Activated T-cell treated with anti-CD3 and anti-CD28 coated beads, Interleukin-2, amount 50 U/mL, for 4 hours (primary cell): ENCODE results near the gene ATP1B2. TPM values are rescaled to one million over a fixed set of nuclear protein-coding genes. Genes with fewer than 3 reads are reported as not detected.

Experiments used
- ATAC-seq, 2 donors: fragments of 200-7000 bp; cut with Tn5 transposase; one replicate each; pipeline ENCODE4 v1.10.0; 2021
- DNase-seq: peaks from one replicate; pipeline ENCODE4 v3.0.0-alpha.2; 2020
- H3K27me3 Mint-ChIP-seq: one replicate; pipeline ENCODE4 v1.8.0; 2021; ENCODE audit warnings: low read depth, mixed read lengths
- H3K36me3 Mint-ChIP-seq: one replicate; pipeline ENCODE4 v1.8.0; 2022; ENCODE audit warnings: mixed read lengths; ENCODE audit not compliant: insufficient read depth
- H3K4me1 Mint-ChIP-seq: one replicate; pipeline ENCODE4 v1.8.0; 2021; ENCODE audit warnings: low read depth, mixed read lengths
- H3K4me3 Mint-ChIP-seq: one replicate; pipeline ENCODE4 v1.8.0; 2021; ENCODE audit warnings: mild to moderate bottlenecking, moderate library complexity, mixed read lengths
- H3K9me3 Mint-ChIP-seq: one replicate; pipeline ENCODE4 v1.8.0; 2021; ENCODE audit warnings: mixed read lengths
- total RNA-seq, 3 donors: library from RNA; stranded (reverse); gene quantifications; one replicate each; pipeline ENCODE4 v1.2.1, GENCODE V29; 2021

ATP1B2 gene
- total RNA-seq, 3 donors from 2014 or later, result 0.10 to 0.24 (median 0.13) TPM

- Mint-ChIP-seq H3K36me3 (no peaks in the 10 kb centered on the region), H3K27me3 (peaks cover 35% of the 10 kb centered on the region), H3K9me3 (no peaks in the 10 kb centered on the region), H3K4me1 (peaks cover 17% of the 10 kb centered on the region), H3K4me3 (peak overlapping the region; percentile 49)
- ATAC-seq, result no peak
- DNase-seq, result no peak
Measured at GRCh38 chr17:7651665-7652387, 1.1 kb downstream of the ATP1B2 start.

GRCh38 chr17:7652388-7653356, 1.9 kb downstream of the ATP1B2 start:
- no peak for ATAC-seq

GRCh38 chr17:7654832-7655540, 4.3 kb downstream of the ATP1B2 start:
- H3K4me1 Mint-ChIP-seq, result peaks cover 14% of the 10 kb centered on the region
- H3K4me3 Mint-ChIP-seq, result no peak overlapping the region
- DNase-seq (no peak), ATAC-seq (no peak)
- no peaks in the 10 kb centered on the region for H3K9me3 Mint-ChIP-seq
- peaks cover 17% of the 10 kb centered on the region for H3K27me3 Mint-ChIP-seq
- H3K36me3 Mint-ChIP-seq, result no peaks in the 10 kb centered on the region

More at GRCh38 chr17:7652388-7653356, 1.9 kb downstream of the ATP1B2 start:
- Mint-ChIP-seq H3K27me3 (peaks cover 31% of the 10 kb centered on the region), H3K9me3 (no peaks in the 10 kb centered on the region), H3K4me1 (peaks cover 17% of the 10 kb centered on the region), H3K36me3 (no peaks in the 10 kb centered on the region), H3K4me3 (no peak overlapping the region)
- no peak for DNase-seq

GRCh38 chr17:7655541-7655840, 4.8 kb downstream of the ATP1B2 start:
- H3K27me3 Mint-ChIP-seq, result peaks cover 12% of the 10 kb centered on the region
- ATAC-seq (no peak), DNase-seq (no peak)
- H3K36me3 Mint-ChIP-seq, result no peaks in the 10 kb centered on the region
- no peaks in the 10 kb centered on the region for H3K9me3 Mint-ChIP-seq
- H3K4me3 Mint-ChIP-seq, result no peak overlapping the region
- peaks cover 9% of the 10 kb centered on the region for H3K4me1 Mint-ChIP-seq

GRCh38 chr17:7656958-7657609, 6.4 kb downstream of the ATP1B2 start:
- Mint-ChIP-seq H3K9me3 (no peaks in the 10 kb centered on the region), H3K36me3 (no peaks in the 10 kb centered on the region), H3K4me1 (peaks cover under 1% of the 10 kb centered on the region), H3K27me3 (peaks cover 2% of the 10 kb centered on the region), H3K4me3 (no peak overlapping the region)
- ATAC-seq, result no peak
- no peak for DNase-seq

GRCh38 chr17:7667656-7668406, 17.1 kb downstream of the ATP1B2 start:
- Mint-ChIP-seq H3K9me3 (no peaks in the 10 kb centered on the region), H3K27me3 (no peaks in the 10 kb centered on the region), H3K36me3 (peaks cover 20% of the 10 kb centered on the region), H3K4me1 (no peaks in the 10 kb centered on the region), H3K4me3 (no peak overlapping the region)
- DNase-seq, result no peak
- ATAC-seq, result no peak

- Mint-ChIP-seq H3K9me3 (peaks cover 3% of the 10 kb centered on the region), H3K36me3 (peaks cover 25% of the 10 kb centered on the region), H3K4me1 (no peaks in the 10 kb centered on the region), H3K27me3 (no peaks in the 10 kb centered on the region), H3K4me3 (no peak overlapping the region)
- DNase-seq (no peak), ATAC-seq (no peak)
Measured at GRCh38 chr17:7668482-7668881, 17.8 kb downstream of the ATP1B2 start.

- peaks cover 3% of the 10 kb centered on the region for H3K4me1 Mint-ChIP-seq
- H3K9me3 Mint-ChIP-seq, result peaks cover 9% of the 10 kb centered on the region
- H3K27me3 Mint-ChIP-seq, result no peaks in the 10 kb centered on the region
- peaks cover 38% of the 10 kb centered on the region for H3K36me3 Mint-ChIP-seq
- DNase-seq (peak; percentile 41), ATAC-seq (no peak)
- H3K4me3 Mint-ChIP-seq, result no peak overlapping the region
Measured at GRCh38 chr17:7673239-7673638, 22.5 kb downstream of the ATP1B2 start.

- no peaks in the 10 kb centered on the region for H3K27me3 Mint-ChIP-seq
- H3K9me3 Mint-ChIP-seq, result peaks cover 9% of the 10 kb centered on the region
- no peak for DNase-seq
- peaks cover 37% of the 10 kb centered on the region for H3K36me3 Mint-ChIP-seq
- peaks cover 3% of the 10 kb centered on the region for H3K4me1 Mint-ChIP-seq
- no peak for ATAC-seq
- H3K4me3 Mint-ChIP-seq, result no peak overlapping the region
Measured at GRCh38 chr17:7674934-7675333, 24.2 kb downstream of the ATP1B2 start.

GRCh38 chr17:7676533-7676932, 25.8 kb downstream of the ATP1B2 start:
- no peaks in the 10 kb centered on the region for H3K27me3 Mint-ChIP-seq
- H3K36me3 Mint-ChIP-seq, result peaks cover 30% of the 10 kb centered on the region
- H3K9me3 Mint-ChIP-seq, result peaks cover 9% of the 10 kb centered on the region
- ATAC-seq (no peak), DNase-seq (no peak)
- peaks cover 3% of the 10 kb centered on the region for H3K4me1 Mint-ChIP-seq
- no peak overlapping the region for H3K4me3 Mint-ChIP-seq

- Mint-ChIP-seq H3K36me3 (peaks cover 28% of the 10 kb centered on the region), H3K4me3 (no peak overlapping the region), H3K9me3 (peaks cover 9% of the 10 kb centered on the region), H3K27me3 (no peaks in the 10 kb centered on the region), H3K4me1 (peaks cover 4% of the 10 kb centered on the region)
- DNase-seq (no peak), ATAC-seq (no peak)
Measured at GRCh38 chr17:7677388-7678067, 26.8 kb downstream of the ATP1B2 start.

GRCh38 chr17:7684851-7685532, 34.3 kb downstream of the ATP1B2 start:
- no peaks in the 10 kb centered on the region for H3K27me3 Mint-ChIP-seq
- peak overlapping the region; percentile 87 for H3K4me3 Mint-ChIP-seq
- H3K9me3 Mint-ChIP-seq, result no peaks in the 10 kb centered on the region
- H3K36me3 Mint-ChIP-seq, result peaks cover 14% of the 10 kb centered on the region
- DNase-seq, result no peak
- no peak for ATAC-seq
- peaks cover 29% of the 10 kb centered on the region for H3K4me1 Mint-ChIP-seq
